GM21447 (cell line): ENCODE results near the gene BCAS4.
A peak's percentile ranks its signal among the peaks of the same experiment; 100 is the strongest.
"Not testable (repeated sequence)": the region's sequence is repeated elsewhere in the genome, so short reads cannot be mapped to it uniquely, and the experiment has no call there.

Experiments used
- ATAC-seq: cut with Tn5 transposase; IDR thresholded peaks from one replicate; pipeline ENCODE4 v1.9.1; 2021; ENCODE audit not compliant: unreplicated experiment

Gene BCAS4, protein sequence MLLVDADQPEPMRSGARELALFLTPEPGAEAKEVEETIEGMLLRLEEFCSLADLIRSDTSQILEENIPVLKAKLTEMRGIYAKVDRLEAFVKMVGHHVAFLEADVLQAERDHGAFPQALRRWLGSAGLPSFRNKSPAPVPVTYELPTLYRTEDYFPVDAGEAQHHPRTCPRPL

DNA sequence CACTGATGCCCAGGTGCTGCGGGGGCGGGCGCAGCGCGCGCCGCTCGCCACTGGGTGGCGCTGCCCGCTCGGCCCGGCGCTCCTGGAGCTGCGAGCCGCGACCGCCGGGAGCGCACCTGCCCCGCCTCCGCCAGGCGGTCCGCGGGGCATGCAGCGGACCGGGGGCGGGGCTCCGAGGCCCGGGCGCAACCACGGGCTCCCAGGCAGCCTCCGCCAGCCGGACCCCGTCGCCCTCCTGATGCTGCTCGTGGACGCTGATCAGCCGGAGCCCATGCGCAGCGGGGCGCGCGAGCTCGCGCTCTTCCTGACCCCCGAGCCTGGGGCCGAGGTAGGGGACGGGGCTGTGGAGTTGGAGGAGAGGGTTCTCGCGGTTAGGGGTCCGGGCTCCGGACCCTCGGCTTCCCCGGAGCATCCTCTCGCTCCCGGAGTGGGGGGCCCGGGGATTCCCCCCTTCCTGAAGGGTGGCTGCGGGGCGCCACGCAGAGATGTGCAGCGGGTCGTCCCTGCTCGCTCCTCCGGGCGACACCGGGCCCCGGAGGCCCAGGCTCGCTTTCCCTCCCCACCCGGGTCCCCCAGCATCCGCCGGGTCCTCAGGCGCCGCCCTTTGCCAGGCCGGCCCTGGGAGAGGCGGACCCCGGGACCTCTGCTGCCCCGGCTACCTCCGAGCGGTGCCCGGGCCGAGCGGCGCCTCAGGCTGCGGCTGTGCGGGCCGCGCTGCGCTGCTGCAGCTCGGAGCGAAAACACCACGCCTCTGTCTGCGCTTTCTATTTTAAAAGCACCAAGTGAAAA lies at the start of gene BCAS4:
TSS of gene BCAS4 (plus strand) at position 216 of the 789 bp plus-strand sequence. CDS start at position 239, 23 bp downstream.
- ATAC-seq: peak; percentile 44

DNA sequence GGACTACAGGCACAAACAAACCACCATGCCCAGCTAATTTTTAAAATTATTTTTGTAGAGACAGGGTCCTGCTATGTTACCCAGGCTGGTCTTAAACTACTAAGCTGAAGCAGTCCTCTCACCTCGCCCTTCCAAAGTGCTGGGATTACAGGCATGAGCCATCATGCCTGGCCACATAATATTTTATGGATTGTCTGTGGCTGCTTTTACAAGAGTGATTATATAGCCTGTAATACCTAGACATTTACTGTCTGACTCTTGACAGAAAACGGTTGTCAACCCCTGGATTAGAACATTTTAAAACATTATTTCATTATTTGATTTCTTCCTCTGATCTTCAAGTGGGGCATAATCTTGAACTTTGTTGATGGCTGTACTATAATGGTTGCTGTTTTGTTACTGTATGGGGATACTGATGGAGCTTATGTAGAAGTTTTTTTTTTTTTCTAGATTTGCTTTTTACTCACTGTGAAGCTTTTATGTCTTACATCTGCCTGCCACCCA lies 49.2 kb upstream of the BCAS4 start:
- no peak for ATAC-seq

DNA sequence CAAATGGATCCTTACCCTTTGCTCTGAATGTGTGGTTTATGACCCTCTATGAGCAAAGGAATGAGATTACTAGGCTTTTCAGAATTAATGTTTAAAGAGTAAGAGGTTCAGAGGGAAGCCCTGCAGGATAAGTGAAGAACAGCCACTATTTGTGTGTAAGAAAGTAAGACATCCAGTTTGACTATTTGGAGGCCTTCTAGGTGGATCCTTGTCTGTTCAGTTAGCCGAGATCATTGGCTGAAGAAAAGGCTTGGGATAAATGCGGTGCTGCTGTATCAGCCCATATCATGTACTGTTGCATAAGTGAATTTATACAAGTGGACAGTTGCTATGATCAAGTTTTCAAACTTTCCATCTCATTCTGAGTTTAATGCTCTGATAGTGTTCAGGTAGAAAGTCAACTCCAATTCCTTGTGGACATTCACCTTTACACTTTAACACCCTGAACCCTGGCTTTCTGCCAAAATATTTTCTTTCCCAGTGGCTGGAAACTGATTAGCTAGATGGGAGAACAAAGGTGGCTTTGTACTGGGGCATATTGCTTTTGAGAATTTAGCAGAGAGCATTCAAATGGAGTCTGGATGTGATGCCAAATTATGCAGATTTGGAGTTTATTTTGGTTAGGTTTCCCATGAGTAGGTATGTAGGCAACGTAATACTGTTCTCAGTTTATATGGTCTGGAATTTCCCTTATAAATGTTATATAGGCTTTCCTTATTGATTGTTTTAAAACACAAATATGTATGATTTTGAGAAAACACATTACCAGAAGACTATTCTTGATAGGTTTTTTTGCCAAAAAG lies 48.5 kb upstream of the BCAS4 start:
- no peak for ATAC-seq

DNA sequence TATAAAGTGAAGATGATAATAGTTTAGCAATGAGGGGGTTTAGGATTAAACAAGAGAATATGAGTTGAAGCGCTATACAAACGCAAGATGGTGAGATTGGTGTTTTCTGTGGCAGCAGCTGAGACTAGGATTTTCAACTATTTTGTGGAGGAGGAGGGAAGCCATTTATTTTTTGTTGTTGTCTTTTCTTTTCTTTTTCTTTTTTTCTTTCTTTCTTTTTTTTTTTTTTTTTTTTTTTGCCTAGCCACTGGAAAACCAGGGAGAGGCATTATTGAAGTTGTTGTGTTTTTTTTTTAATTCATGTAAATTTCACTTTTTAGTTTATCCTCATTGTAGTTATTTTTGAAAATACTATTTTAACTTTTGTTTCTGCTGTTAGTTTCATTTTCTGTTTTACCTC lies 47.6 kb upstream of the BCAS4 start:
- ATAC-seq: no peak

DNA sequence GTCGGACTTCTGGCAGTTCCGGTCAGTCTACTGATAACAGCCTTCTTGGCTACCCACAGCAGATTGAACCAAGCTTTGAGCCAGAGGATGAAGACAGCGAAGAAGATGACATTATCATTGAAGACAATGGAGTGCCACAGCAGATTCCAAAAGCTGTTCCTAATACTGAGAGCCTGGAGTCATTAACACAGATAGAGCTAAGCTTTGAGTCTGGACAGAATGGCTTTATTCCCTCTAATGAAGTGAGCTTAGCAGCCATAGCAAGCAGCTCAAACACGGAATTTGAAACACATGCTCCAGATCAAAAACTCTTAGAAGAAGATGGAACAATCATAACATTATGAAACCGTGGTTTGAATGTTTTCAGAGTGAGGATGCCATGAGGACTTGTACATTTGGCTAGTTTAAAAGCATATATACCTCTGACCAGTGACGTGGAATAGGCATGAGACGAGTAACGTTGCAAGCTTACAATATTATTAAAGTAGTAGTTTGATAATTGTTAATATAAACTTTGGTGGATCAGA lies 44.7 kb upstream of the BCAS4 start:
- no peak for ATAC-seq

DNA sequence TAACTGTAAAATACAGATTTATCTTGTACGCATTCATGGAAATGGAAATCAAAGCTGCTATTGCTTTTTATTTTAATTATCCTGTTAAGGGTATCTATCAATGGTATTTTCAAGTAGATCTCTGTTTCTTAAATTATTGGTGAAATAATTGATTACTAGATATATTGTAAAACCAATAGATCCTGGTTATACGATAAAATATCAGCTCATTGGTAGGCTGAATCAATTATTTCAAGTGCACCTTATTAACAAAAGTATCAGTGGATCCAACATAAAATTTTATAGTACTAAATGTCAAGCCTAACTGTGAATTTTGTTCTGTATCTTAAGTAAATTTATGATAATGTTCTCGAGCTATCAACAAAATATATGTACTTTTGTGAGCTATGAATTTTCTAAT lies 41.7 kb upstream of the BCAS4 start:
- no peak for ATAC-seq

DNA sequence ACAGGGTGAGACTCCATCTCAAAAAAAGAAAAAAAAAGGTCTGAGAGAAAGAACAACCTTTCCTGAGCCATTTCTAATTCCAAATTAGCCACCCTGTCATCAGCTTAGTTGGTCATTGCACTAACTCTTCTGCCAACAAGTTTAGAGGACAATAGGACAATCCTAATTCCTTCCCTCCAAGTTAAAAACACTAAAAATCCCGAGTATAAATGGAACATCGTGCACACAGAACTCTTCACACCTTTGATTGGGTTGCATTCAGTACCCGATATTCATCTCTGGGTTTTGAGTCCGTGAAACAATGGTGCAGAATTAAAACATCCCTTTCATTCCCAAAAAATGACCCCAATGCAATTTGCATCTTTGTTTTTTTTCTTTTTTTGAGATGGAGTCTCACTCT lies 40.4 kb upstream of the BCAS4 start:
- no peak for ATAC-seq

DNA sequence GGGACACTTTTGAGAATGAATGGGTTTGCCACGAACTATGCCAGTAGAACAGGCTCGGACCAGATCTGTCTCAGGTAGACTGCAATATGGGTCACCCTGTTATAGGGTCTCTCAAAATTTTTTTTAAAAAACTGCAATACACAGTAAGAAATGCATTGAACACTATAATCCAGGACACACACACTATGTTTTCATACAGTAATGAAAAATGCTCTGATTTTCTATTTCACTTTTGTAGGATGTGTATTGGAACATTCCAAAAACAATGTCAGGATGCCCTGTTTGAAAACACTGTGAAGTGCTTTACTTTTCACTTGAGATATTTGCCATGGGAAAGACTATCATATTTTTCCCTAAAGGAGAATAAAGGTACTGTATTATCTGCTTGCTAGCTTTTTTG lies 38.4 kb upstream of the BCAS4 start:
- ATAC-seq: no peak

DNA sequence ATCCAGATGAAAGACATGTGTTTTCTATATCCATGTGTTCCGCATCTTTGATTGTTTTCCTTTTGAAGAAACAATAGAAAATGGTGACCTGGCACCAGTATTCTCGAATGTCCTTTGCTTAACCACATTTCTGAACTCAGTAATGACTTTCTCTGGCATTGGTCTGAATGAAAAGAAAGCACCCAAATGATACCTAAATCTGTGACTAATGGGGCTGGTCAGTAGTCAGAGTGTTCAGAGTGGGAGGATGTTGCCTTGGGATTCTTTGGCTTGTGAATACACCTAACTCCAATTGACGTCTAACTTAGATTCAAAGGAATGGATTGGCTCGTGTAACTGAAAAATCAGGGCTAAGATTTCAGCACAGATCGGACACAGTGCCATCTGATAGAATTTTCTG lies 36.4 kb upstream of the BCAS4 start:
- no peak for ATAC-seq

DNA sequence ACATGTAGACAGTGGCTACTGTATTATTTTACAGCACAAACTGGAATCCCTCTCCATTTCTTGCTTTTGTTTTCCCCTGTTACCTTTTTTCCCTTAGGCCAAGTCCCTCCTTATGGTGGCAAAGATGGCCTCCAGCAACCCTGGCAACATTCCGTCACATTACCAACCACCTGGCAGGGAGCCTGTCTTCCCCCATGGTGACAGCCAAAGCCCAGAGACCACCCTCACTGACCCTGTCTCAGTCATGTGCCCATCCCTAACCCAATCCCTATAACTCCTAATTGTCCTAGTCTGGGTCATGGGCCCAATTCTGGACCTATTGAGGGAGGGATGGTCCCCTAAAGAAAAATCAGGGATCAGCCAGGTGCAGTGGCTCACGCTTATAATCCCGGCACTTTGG lies 35.9 kb upstream of the BCAS4 start:
- no peak for ATAC-seq

DNA sequence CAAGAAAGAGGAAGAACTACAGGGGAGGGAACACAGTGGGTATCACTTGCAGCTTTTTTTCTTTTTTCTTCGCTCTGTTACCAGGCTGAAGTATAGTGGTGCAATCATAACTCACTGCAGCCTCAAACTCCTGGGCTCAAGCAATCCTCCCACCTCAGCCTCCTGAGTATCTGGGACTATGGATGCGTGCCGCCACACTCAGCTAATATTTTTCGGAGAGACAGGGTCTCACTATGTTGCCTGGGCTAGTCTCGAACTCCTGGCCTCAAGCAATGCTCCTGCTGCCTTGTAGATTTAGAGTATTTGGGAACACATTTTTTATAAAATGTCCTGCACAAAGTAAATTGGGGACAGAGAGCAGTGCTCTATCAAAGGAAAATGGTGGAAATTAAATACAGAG lies 35.2 kb upstream of the BCAS4 start:
- ATAC-seq: no peak

DNA sequence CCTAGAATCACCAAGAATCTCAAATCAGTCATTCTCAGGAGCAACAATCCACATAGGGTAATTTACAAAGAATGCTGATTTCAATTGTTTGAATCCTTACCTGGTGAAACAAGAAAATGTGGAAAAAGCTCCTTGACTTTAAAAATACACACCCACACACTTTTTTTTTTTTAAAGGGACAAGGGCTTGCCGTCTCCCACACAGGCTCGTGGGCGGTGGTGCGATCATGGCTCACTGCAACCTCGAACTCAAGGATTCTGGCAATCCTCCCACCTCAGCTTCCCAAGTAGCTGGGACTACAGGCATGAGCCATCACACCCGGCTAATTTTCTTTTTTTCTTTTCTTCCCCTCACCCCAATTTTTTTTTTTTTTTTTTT lies 32.8 kb upstream of the BCAS4 start:
- ATAC-seq: no peak

DNA sequence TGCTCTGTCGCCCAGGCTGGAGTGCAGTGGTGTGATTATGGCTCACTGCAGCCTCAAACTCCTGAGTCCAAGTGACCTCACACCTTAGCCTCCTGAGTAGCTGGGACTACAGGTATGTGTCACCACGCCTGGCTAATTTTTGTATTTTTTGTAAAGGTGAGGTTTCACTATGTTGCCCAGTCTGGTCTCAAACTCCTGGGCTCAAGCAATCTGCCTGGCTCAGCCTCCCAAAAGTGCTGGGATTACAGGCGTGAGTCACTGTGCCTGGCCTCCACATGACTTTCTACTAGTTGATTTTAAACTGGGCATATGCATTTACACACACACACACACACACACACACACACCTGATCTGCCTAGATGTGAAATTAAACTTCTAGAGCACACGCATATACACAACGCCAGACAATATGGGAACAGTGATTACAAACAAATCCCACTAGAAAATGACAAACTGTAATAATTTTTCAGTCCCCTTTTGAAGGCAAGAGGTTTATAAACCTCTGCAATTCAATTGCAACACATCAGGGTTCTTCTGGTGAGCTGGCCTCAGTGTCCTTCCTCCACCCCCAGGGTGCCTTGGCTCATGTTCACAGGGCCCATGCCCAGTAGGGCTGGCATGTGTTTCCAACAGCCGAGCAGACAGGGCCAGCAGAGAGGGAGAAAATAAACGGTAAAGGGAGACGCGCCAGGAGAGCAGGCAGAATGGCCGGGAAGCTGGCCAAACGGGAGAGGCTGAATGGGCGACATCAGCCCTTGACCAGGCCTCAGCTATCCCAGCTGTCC lies 32.2 kb upstream of the BCAS4 start:
- no peak for ATAC-seq

DNA sequence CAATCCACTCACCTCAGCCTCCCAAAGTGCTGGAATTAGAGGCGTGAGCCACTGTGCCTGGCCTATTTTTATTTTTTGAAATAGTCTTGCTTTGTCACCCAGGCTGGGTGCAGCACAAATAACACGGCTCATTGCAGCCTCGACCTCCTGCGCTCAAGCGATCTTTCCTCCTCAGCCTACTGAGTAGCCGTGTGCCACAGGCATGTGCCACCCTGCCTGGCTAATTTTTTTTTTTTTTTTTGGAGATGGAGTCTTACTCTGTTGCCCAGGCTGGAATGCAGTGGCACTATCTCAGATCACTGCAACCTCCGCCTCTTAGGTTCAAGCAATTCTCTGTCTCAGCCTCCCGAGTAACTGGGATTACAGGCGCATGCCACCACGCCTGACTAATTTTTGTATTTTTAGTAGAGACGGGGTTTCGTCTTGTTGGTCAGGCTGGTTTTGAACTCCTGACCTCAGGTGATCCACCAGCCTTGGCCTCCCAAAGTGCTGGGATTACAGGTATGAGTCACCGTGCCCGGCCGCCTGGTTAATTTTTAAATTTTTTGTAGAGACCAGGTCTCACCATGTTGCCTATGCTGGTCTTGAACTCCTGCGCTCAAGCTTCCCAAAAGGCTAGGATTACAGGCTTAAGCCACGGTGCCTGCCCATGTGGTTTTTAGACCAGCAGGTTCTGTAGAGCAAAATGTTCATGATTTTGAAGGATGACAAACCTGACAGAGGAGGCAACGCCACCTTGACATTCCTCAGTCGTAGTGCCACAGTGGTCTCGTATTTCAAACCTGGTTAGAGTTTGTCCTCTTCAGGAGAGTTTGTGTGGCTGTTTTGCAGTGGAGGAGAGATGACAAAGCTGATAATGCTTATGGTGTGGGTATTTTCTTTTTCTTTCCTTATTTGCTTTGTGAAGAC lies 31.1 kb upstream of the BCAS4 start:
- ATAC-seq: not testable (repeated sequence)

DNA sequence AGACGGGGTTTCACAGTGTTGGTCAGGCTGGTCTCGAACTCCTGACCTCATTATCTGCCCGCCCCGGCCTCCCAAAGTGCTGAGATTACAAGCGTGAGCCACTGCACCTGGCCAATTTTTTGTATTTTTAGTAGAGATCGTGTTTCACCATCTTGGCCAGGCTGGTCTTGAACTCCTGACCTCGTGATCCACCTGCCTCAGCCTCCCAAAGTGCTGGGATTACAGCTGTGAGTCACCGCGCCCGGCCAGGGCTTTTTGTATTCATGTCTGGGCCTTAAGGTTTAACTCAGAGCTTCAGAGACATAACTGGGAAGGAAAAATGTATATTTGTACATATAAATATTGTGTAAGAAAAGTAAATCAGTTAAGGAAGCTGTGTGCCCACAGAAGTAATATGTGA lies 29.6 kb upstream of the BCAS4 start:
- ATAC-seq: not testable (repeated sequence)

DNA sequence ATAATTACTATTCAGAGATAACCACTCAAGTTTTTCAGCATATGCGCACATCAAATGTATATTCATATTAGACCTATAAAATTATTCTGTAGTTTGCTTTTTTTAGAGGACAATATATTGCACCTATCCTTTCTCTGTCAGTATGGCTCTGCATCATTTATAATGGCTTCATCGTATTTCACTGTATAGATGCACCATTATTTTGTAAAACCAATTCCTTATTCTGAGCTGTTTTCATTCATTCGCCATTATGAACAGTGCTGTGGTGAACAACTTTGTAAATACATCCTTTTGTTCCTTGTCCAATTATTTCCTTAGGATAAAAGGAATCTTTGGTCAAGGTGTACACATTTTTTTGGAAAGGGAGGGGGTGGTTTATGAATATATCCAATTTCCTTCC lies 29.2 kb upstream of the BCAS4 start:
- ATAC-seq: no peak

DNA sequence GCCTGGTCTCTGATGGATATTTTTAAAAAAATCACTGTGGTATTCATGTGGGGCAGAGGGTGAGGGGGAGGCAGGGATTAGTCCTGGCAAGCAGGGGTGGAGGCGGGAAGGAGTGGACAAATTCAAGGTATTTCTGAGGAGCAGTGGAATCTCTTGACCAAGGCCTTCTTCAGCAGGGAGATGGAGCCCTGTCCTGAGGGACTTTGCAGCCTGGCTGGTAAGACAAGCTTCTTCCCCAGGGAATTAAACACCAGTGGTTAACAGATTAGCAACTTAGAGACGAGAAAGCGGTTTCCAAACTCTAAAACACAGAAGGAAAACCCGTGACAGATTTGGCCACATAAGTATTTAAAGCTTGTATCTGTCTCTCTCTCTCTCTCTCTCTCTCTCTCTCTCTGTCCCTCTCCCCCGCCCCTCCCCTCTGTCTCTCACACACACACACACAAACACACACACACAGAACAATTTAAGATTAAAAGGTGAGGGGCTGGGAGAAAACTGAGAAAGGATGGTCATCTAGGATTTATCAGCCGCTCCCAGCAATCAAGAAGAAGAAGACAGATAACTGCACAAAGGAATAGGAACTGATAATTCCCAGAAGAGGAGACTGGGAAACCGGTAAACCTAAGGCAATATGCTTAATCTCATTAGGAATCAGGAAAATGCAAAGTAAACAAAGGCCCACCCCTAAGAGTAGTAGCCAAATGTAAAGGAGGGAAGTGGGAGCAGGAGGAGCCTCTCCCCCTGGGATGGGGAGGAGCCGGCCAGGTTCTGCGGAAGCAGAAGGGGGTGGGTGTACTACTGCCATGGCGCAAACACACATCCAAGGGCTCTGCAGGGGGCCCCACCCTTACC lies 27.7 kb upstream of the BCAS4 start:
- not testable (repeated sequence) for ATAC-seq

DNA sequence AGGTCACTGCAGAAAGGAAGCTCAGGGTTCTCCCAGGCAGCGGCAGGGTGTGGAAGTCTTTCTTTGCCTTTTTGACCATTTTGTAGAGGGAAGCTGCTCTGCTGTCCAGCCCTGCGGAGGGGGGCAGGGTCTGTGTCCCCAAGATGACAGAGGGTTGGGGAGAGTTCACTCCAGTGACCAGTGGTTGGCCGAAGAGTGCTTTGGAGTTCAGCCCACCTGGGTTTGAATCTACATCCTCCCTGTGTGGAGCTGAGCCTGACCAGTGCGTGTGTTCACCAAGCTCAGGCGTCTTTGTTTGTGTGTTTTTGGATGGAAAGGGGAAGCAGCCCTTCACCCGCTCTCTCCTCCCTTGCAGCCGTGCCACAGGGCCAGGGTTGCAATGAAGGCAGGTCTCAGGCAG lies 25.9 kb upstream of the BCAS4 start:
- ATAC-seq: not testable (repeated sequence)

DNA sequence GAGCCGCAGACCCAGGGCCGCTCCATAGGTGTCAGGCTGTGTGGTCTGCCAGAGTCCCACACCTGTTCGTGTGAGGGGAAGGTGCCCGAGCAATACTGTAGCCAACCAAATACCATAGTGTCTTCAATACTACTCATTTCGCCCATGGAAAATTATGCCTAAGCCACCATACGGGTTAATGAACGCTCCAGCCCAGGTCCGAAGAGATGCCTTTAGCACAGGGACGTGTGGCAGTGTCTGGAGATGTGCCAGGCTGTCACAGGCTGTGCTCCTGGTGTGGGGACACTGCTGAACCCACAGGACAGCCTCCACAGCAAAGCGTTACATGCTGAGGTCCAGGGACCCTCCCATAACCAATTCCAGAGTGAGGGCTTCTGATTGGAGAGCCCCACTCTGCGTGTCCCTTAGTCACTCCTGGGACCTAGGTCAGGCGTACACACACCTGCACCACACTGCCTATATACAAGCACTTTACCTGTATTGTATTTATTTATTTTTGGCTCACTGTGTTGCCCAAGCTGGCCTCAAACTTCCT lies 25.2 kb upstream of the BCAS4 start:
- ATAC-seq: not testable (repeated sequence)
